DMS114 treated with DMSO at 0.1 percent for 48 hours (cell line): ENCODE data around the gene PIP5K1B.

ENCODE experiments used
- DNase-seq: peaks from one replicate; lab custom pipeline; 2025; ENCODE audit not compliant: unreplicated experiment; lab: John Stamatoyannopoulos, UW

PIP5K1B gene

GRCh38 chr9:68947842-68948569 is 243.0 kb downstream of the PIP5K1B start:
- DNase-seq = no peak

GRCh38 chr9:68949271-68950000 is 244.4 kb downstream of the PIP5K1B start:
- DNase-seq = no peak

- no peak for DNase-seq
Observed at GRCh38 chr9:68950188-68950587, 245.1 kb downstream of the PIP5K1B start.

GRCh38 chr9:68950689-68951088 is 245.6 kb downstream of the PIP5K1B start:
- DNase-seq = no peak

GRCh38 chr9:68951879-68952659 is 247.0 kb downstream of the PIP5K1B start:
- DNase-seq = no peak

GRCh38 chr9:68953771-68954170 is 248.7 kb downstream of the PIP5K1B start:
- no peak for DNase-seq

- DNase-seq = no peak
Observed at GRCh38 chr9:68955330-68955729, 250.3 kb downstream of the PIP5K1B start.

- DNase-seq = no peak
Observed at GRCh38 chr9:68957479-68957878, 252.4 kb downstream of the PIP5K1B start.

- no peak for DNase-seq
Observed at GRCh38 chr9:68961587-68961986, 256.5 kb downstream of the PIP5K1B start.

GRCh38 chr9:68963416-68963815 is 258.4 kb downstream of the PIP5K1B start:
- DNase-seq = no peak

- no peak for DNase-seq
Observed at GRCh38 chr9:68964102-68964541, 259.1 kb downstream of the PIP5K1B start.

GRCh38 chr9:68964765-68965164 is 259.7 kb downstream of the PIP5K1B start:
- DNase-seq = no peak

- DNase-seq = no peak
Observed at GRCh38 chr9:68966496-68966944, 261.5 kb downstream of the PIP5K1B start.

GRCh38 chr9:68967800-68968199 is 262.8 kb downstream of the PIP5K1B start:
- DNase-seq = no peak

GRCh38 chr9:68969538-68969937 is 264.5 kb downstream of the PIP5K1B start:
- no peak for DNase-seq

- DNase-seq = no peak
Observed at GRCh38 chr9:68970151-68970550, 265.1 kb downstream of the PIP5K1B start.

GRCh38 chr9:68973619-68974018 is 268.6 kb downstream of the PIP5K1B start:
- no peak for DNase-seq

- DNase-seq = no peak
Observed at GRCh38 chr9:68974431-68974830, 269.4 kb downstream of the PIP5K1B start.

GRCh38 chr9:68974901-68975300 is 269.9 kb downstream of the PIP5K1B start:
- no peak for DNase-seq

- no peak for DNase-seq
Observed at GRCh38 chr9:68975365-68976043, 270.5 kb downstream of the PIP5K1B start.

- DNase-seq = no peak
Observed at GRCh38 chr9:68978066-68978465, 273.0 kb downstream of the PIP5K1B start.
